Thyroid gland (tissue), 4 donors: ENCODE measurements around the gene ATP2A3. TPM values are rescaled to one million over a fixed set of nuclear protein-coding genes. Genes with fewer than 3 reads are reported as not detected.

Source experiments
- DNase-seq, 2 donors: peaks; one replicate each; pipeline ENCODE4 v3.0.0-alpha.2; 2019
- H3K27ac ChIP-seq, 3 donors: fragments of 200-600 bp; sonication (generic); 1 replicate in 2 of 3; 2 replicates in 1 of 3; pipeline ENCODE4 v1.5.1; 2016 to 2019; ENCODE audit warnings: mild to moderate bottlenecking in 1 of 3, moderate library complexity in 1 of 3
- H3K27me3 ChIP-seq: fragments of 200-600 bp; sonication (generic); one replicate; pipeline ENCODE4 v1.5.1; 2019
- H3K36me3 ChIP-seq, 2 donors: fragments of 200-600 bp; sonication (generic); one replicate each; pipeline ENCODE4 v1.5.1; 2016 to 2019
- H3K4me1 ChIP-seq, 2 donors: fragments of 200-600 bp; sonication (generic); one replicate each; pipeline ENCODE4 v1.5.1; 2017 to 2019
- H3K4me3 ChIP-seq, 3 donors: fragments of 200-600 bp; sonication (generic); replicated peaks in 1 of 3; 1 replicate in 2 of 3; 2 replicates in 1 of 3; pipeline ENCODE4 v1.5.1; 2016; ENCODE audit warnings: mild to moderate bottlenecking in 1 of 3
- H3K9me3 ChIP-seq: fragments of 200-600 bp; sonication (generic); one replicate; pipeline ENCODE4 v1.5.1; 2017
- POLR2A ChIP-seq, 2 donors: fragments of 450-650 bp; IDR thresholded peaks; one replicate each; pipeline ENCODE4 v1.6.1; 2017; ENCODE audit warnings: antibody characterized with exemption in 2 of 2, mild to moderate bottlenecking in 2 of 2, moderate library complexity in 1 of 2
- WGBS, 2 donors: methylation state at CpG; one replicate each; pipeline ENCODE4 v1.1.5; 2017; 5-methylcytosine and 5-hydroxymethylcytosine counted together
- intact Hi-C: fragments of 100-400 bp; cut with DNase I; formaldehyde crosslinking; loops from one replicate; pipeline ENCODE4 v1.15.1; 2023
- total RNA-seq, 4 donors: library from RNA; depleted of rRNA; stranded (reverse); fragments of >200 nt; gene quantifications; one replicate each; pipeline ENCODE4 v1.2.3, GENCODE V29; 2016
- TF ChIP-seq, protein P1 (sequence below), 6 experiments: fragments of 200-600 bp in 3 of 6; fragments of 450-650 bp in 3 of 6; sonication (generic) in 3 of 6; IDR thresholded peaks; one replicate each; pipeline ENCODE4 v1.5.1; 2016 to 2019; ENCODE audit warnings: antibody characterized with exemption in 6 of 6, mild to moderate bottlenecking in 2 of 6, inconsistent platforms in 1 of 6, moderate library complexity in 1 of 6

Gene ATP2A3
- total RNA-seq, 4 donors from 2014 or later: 6.9 to 18.6 (median 9.1) TPM

DNA sequence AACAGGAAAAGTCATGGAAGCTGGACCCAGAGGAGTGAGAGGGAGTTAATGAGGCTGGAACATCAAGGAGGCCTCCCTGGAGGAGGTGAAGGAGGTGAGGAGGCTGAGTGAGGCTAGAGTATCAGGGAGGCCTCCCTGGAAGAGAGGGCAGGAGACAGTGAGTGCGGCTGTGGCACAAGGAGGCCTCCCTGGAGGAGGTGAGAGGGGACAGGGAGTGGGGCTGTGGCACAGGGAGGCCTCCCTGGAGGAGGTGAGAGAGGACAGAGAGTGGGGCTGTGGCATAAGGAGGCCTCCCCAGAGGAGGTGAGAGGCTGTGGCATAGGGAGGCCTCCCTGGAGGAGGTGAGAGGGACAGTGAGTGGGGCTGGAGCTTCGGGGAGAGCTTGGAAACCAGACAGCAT is 76.8 kb downstream of the ATP2A3 start:
- intact Hi-C loops: no loop called here
- Histone ChIP-seq H3K27ac (peak overlapping the region; percentile 47 to 79 (median 78)), H3K9me3 (no peaks in the 10 kb centered on the region), H3K4me3 (no peak overlapping the region), H3K36me3 (peaks cover 0 to 7% of the 10 kb centered on the region in 2 donors), H3K27me3 (no peaks in the 10 kb centered on the region), H3K4me1 (peaks cover 27 to 63% of the 10 kb centered on the region in 2 donors)
- 75 to 83% methylated on average over 2 of the region's 2 CpGs for WGBS, 2 donors
- TF ChIP-seq POLR2A (IDR thresholded peaks at IDR 0.05): no peak
- TF ChIP-seq, protein P1, sequence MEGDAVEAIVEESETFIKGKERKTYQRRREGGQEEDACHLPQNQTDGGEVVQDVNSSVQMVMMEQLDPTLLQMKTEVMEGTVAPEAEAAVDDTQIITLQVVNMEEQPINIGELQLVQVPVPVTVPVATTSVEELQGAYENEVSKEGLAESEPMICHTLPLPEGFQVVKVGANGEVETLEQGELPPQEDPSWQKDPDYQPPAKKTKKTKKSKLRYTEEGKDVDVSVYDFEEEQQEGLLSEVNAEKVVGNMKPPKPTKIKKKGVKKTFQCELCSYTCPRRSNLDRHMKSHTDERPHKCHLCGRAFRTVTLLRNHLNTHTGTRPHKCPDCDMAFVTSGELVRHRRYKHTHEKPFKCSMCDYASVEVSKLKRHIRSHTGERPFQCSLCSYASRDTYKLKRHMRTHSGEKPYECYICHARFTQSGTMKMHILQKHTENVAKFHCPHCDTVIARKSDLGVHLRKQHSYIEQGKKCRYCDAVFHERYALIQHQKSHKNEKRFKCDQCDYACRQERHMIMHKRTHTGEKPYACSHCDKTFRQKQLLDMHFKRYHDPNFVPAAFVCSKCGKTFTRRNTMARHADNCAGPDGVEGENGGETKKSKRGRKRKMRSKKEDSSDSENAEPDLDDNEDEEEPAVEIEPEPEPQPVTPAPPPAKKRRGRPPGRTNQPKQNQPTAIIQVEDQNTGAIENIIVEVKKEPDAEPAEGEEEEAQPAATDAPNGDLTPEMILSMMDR (IDR thresholded peaks at IDR 0.05): no peak
- no peak for DNase-seq

DNA sequence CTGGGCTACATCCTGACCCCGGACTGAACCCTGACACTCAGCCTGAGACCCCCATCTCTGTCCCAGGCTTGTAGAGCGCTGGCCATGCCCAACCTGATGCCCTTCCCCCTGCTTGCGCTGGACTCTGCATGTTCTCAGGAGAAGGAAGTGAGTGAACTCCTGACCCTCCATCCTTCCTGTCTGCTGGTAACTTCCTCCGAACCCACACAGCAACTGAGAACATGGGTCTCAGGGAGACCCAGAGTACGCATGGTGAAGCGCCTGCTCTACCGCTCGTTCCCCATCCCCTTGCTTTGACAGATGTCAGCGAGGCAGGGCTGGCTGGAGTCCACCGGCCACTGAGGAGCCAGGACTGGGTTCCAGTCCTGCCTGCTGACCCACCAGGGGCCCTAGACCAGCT is 77.5 kb downstream of the ATP2A3 start:
- H3K4me1 ChIP-seq: peaks cover 25 to 65% of the 10 kb centered on the region in 2 donors
- DNase-seq: no peak
- 63 to 90% methylated on average over 10 of the region's 10 CpGs for WGBS, 2 donors

DNA sequence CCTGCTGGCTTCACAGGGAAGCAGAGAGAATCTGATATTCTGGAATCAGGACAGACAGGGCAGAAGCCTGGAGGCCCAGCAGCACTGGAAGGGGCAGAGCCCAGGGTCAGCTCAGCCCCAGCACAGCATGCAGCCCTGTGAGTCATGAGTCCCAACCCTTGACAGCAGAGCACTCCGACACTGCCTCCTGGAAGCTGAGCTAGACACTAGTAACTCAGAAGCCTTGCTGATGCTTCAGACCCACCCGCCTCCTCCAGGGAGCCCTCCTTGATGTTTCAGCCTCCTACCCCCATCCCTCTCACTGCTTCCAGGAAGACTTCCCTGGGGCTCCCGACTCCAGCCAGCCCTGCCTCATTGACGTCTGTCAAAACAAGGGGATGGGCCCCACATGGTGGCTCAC is 78.3 kb downstream of the ATP2A3 start:
- peak overlapping the region in 2 of 3 donors; percentile 24 to 79 for H3K27ac ChIP-seq
- H3K27me3 ChIP-seq: no peaks in the 10 kb centered on the region
- no peak for DNase-seq
- 75 to 77% methylated on average over 4 of the region's 4 CpGs for WGBS, 2 donors
- H3K4me1 ChIP-seq: peaks cover 21 to 57% of the 10 kb centered on the region in 2 donors
- H3K9me3 ChIP-seq: no peaks in the 10 kb centered on the region
- peaks cover 0 to 7% of the 10 kb centered on the region in 2 donors for H3K36me3 ChIP-seq
- H3K4me3 ChIP-seq: no peak overlapping the region
- intact Hi-C loops: no loop called here
- TF ChIP-seq, protein P1 (IDR thresholded peaks at IDR 0.05): no peak
- TF ChIP-seq POLR2A (IDR thresholded peaks at IDR 0.05): no peak

More for the DNA sequence above, 77.5 kb downstream of the ATP2A3 start:
- no peak for TF ChIP-seq POLR2A (IDR thresholded peaks at IDR 0.05)
- TF ChIP-seq, protein P1 (IDR thresholded peaks at IDR 0.05): no peak
- H3K27ac ChIP-seq: peak overlapping the region; percentile 47 to 79 (median 78)
- peaks cover 0 to 7% of the 10 kb centered on the region in 2 donors for H3K36me3 ChIP-seq
- H3K4me3 ChIP-seq: no peak overlapping the region
- H3K27me3 ChIP-seq: no peaks in the 10 kb centered on the region
- no peaks in the 10 kb centered on the region for H3K9me3 ChIP-seq
- intact Hi-C loops: no loop called here

DNA sequence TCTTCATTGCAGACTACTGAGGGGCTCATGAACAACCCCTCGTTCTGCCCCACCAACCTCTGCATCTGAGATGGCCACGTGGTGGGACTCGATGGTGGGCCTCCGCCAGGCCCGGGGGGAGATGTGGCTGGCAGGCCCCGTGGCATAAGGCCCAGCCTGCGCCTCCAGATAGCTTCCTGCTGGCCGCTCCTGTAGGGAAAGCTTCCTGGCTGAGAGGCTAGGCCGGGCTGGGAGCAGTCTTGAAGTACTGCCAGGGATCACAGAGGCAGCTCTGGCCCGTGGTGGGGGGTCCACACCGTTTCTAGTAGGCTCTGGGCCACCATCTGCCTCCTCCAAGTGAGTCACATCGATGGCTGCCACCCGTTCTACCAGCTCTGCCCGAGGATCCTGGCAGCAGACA is 79.0 kb downstream of the ATP2A3 start:
- WGBS, 2 donors: 58 to 78% methylated on average over 9 to 12 of the region's 14 CpGs
- intact Hi-C loops: no loop called here
- peak overlapping the region in 1 of 3 donors; percentile 24 for H3K27ac ChIP-seq
- DNase-seq: no peak
- H3K4me3 ChIP-seq: no peak overlapping the region
- peaks cover 14 to 50% of the 10 kb centered on the region in 2 donors for H3K4me1 ChIP-seq
- TF ChIP-seq POLR2A (IDR thresholded peaks at IDR 0.05): no peak
- TF ChIP-seq, protein P1 (IDR thresholded peaks at IDR 0.05): no peak
- peaks cover 0 to 7% of the 10 kb centered on the region in 2 donors for H3K36me3 ChIP-seq
- no peaks in the 10 kb centered on the region for H3K9me3 ChIP-seq
- no peaks in the 10 kb centered on the region for H3K27me3 ChIP-seq

DNA sequence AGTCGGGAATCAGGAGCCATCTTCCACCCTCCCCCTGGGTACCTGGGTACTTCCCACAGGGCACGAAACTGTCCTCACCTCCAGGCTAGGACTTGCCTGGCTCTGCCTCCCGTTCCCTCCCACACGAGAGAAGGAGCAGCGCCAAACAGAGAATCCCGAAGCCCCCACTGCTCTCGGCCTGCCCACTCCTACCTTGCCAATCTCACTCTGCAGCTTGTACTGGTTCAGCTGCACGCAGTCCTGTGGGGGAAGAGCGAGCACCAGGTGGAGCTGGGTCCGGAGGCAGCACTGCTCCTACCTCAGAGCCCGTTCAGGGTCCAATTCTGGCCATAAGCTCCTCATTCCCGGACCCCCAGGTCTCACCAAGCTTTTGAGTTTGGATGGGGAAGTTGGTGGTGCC is 80.0 kb downstream of the ATP2A3 start:
- Histone ChIP-seq H3K36me3 (peaks cover 0 to 7% of the 10 kb centered on the region in 2 donors), H3K27ac (no peak overlapping the region)

More for the DNA sequence above, 80.0 kb downstream of the ATP2A3 start:
- Histone ChIP-seq H3K9me3 (no peaks in the 10 kb centered on the region), H3K4me1 (peaks cover 5 to 39% of the 10 kb centered on the region in 2 donors), H3K27me3 (no peaks in the 10 kb centered on the region), H3K4me3 (no peak overlapping the region)
- 93 to 99% methylated on average over 10 to 12 of the region's 12 CpGs for WGBS, 2 donors
- intact Hi-C loops: no loop called here
- no peak for TF ChIP-seq POLR2A (IDR thresholded peaks at IDR 0.05)
- TF ChIP-seq, protein P1 (IDR thresholded peaks at IDR 0.05): no peak
- no peak for DNase-seq
